HG03460 (cell line): ENCODE measurements around the gene MB21D2.
"Not testable (repeated sequence)": the region's sequence is repeated elsewhere in the genome, so short reads cannot be mapped to it uniquely, and the experiment has no call there.

Source experiments
- ATAC-seq: cut with Tn5 transposase; IDR thresholded peaks from one replicate; pipeline ENCODE4 v1.9.1; 2021; ENCODE audit not compliant: unreplicated experiment

Gene MB21D2, protein sequence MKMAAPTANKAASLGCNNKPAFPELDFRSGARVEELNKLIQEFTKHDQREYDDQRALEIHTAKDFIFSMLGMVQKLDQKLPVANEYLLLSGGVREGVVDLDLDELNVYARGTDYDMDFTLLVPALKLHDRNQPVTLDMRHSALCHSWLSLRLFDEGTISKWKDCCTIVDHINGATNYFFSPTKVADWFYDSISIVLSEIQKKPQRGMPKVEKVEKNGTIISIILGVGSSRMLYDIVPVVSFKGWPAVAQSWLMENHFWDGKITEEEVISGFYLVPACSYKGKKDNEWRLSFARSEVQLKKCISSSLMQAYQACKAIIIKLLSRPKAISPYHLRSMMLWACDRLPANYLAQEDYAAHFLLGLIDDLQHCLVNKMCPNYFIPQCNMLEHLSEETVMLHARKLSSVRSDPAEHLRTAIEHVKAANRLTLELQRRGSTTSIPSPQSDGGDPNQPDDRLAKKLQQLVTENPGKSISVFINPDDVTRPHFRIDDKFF

DNA sequence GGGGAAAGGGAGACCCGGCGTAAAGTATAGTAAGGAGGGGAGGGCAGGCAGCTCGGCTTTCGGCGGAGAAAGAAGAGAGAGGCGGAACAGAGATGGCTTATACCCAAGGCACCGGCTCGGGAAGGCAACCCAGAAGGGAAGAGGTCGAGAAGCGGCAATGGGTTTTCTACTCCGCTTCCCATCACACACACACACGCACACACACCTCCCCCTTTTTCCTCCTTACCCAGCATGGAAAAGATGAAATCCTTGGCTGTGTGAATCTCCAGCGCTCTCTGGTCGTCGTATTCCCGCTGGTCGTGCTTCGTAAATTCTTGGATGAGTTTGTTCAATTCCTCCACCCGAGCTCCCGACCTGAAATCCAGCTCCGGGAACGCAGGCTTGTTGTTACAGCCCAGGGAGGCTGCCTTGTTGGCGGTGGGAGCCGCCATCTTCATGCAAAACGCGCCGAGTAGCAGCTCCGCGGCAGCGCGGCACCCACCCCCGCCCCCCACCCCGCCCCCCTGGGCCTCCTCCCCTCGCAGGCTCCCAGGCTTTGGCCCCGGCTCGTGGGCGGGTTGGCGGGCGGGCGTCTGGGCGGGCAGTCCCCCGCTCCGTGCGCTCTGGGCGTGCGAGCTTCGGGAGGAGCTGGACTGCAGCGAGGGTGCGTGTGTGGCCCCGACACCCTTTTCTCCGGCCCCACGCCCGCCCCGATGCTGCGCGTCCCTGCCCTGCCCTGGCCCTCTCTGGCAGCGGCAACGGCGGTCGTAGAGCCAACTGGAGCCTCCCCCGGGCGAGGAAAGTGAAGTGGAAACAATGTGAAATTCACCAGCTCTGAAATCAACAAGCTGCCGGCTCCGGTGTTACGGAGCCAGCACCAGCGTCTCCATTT is at the start of gene MB21D2:
TSS of gene MB21D2 (minus strand) at position 453 of the 871 bp plus-strand sequence. CDS start at position 437, 16 bp downstream.
- peak; percentile 50 for ATAC-seq

GRCh38 chr3:192964959-192965719 is 47.5 kb upstream of the MB21D2 start:
- ATAC-seq, result not testable (repeated sequence)

DNA sequence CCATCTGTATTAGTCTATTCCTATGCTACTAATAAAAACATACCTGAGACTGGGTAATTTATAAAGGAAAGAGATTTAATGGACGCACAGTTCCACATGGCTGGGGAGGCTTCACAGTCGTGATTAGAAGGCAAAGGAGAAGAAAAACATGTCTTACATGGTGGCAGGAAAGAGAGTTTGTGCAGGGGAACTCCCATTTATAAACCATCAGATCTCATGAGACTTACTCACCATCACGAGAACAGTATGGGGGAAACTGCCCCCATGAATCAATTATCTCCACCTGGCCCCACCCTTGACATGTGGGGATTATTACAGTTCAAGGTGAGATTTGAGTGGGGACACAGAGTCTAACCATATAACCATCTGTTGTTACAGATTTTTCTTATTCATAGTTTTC is 42.1 kb upstream of the MB21D2 start:
- no peak for ATAC-seq

GRCh38 chr3:192958219-192958872 is 40.7 kb upstream of the MB21D2 start:
- no peak for ATAC-seq

GRCh38 chr3:192957441-192958021 is 39.9 kb upstream of the MB21D2 start:
- ATAC-seq, result no peak

DNA sequence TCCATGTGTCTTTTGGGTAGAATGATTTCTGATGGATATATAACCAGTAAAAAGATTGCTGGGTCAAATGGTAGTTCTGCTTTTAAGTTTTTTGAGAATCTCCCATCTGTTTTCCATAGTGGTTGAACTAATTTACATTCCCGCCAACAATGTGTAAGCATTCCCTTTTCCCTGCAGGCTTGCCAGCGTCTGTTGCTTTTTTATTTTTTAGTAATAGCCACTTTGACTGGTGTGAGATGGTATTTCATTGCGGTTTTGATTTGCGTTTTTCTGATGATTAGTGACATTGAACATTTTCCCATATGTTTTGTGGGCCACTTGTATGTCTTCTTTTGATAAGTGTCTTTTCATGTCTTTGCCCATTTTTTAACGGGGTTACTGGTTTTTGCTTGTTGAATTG is 36.3 kb upstream of the MB21D2 start:
- no peak for ATAC-seq

DNA sequence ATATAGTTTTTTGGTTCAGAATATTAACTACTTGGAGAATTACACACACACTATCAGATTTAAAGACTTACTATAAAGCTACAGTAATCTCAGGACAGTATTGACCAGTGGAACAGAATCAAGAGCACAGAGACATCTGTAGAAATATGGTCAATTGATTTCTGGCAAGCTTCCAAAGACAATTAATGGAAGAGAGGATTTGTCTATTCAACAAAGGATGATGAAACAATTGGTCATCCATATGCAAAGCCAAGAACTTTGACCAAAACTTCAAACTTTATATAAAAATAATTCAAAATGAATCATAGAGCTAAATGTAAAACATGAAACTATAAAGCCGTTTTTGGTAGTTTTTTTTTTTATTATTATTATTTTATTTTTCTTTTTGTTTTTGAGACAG is 29.8 kb upstream of the MB21D2 start:
- no peak for ATAC-seq

DNA sequence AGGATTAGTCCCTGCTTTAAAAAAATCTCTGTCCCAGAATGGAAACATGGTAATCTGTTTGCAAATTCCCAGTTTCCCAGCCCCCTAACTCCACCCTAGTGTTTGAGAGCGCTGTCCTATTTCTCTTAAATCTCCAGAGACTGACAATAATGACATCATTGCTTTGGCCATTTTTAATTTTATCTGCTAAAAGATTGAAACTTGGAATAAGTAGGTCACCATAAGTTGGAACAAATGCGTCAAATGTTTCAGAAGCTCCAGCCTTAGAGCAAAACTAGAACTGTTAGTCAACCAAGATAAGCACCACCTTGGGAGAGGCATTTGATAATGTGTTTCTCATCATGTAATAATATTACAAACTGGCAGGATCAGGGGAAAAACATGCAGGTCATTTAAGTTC is 25.7 kb upstream of the MB21D2 start:
- ATAC-seq, result no peak

DNA sequence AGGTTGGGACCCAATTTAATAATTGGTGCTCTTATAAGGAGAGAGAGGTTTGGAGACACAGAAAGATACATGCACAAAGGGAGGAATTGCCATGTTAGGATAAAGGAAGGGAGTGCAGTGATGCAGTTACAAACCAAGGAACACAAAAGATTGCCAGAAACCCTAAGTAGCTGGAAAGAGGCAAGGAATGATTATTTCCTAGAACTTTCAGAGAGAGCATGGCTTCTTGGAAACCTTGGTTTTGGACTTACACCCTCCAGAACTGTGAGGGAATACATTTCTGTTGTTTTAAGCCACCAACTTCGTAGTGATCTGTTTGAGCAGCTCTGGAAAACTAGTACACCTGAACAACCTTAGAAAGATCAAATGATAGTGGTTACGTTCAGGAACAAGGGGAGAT is 25.0 kb upstream of the MB21D2 start:
- no peak for ATAC-seq

- ATAC-seq, result no peak
Observed at GRCh38 chr3:192940129-192940528, 22.5 kb upstream of the MB21D2 start.

- no peak for ATAC-seq
Observed at GRCh38 chr3:192935441-192935840, 17.8 kb upstream of the MB21D2 start.

- no peak for ATAC-seq
Observed at GRCh38 chr3:192933779-192934460, 16.3 kb upstream of the MB21D2 start.

- no peak for ATAC-seq
Observed at GRCh38 chr3:192933259-192933658, 15.6 kb upstream of the MB21D2 start.

GRCh38 chr3:192931825-192932224 is 14.2 kb upstream of the MB21D2 start:
- peak; percentile 70 for ATAC-seq

DNA sequence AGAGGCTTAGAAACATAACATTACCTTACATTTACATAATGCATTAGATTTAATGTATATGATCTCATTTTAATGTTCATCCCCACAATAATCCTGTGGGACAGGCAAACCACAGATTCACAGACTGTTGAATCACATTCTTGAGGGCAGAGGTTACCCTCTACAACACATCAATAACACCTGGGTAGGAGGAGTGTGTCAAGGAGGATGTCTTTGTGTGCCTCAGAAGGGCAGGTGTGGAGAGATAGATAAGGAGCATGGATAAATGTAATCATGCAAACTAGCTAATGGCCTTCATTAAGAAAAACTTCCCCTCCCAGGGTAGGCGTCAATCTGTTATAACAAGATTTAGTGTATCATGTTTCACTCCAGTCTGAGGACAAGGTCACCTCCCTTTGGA is 12.9 kb upstream of the MB21D2 start:
- ATAC-seq, result no peak

- ATAC-seq, result no peak
Observed at GRCh38 chr3:192929755-192930547, 12.3 kb upstream of the MB21D2 start.

DNA sequence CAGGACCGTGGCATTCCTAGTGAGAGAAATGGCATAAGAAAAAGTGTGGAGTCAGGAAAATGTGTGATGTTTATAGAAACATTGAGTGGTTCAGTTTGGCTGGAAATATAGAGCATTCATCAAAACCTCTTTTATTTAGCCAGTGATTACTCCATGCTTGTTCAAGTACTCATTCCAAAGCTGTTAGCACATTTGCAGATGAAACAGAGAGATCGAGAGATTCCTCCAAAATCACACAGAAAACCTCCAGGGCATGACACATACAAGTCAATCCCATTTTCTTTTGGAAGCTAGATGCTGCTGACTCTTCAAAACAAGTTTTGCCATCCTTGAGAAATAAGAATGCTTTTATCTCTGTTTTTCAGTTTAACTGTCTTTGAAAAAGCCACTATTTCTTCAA is 11.5 kb upstream of the MB21D2 start:
- ATAC-seq, result no peak

- no peak for ATAC-seq
Observed at GRCh38 chr3:192928720-192929119, 11.1 kb upstream of the MB21D2 start.

- ATAC-seq, result no peak
Observed at GRCh38 chr3:192928016-192928415, 10.4 kb upstream of the MB21D2 start.
